CD8-positive, alpha-beta memory T cell (primary cell): ENCODE results near the gene SLC16A9. TPM values are rescaled to one million over a fixed set of nuclear protein-coding genes. Genes with fewer than 3 reads are reported as not detected.
A peak's percentile ranks its signal among the peaks of the same experiment; 100 is the strongest.

Experiments
- CTCF ChIA-PET: fragments of 350-600 bp; sonication (Branson Sonifier 250); formaldehyde crosslinking; loops from one replicate; lab custom pipeline; 2021; ENCODE audit warnings: antibody characterized with exemption; lab: Charles Lee
- POLR2A ChIA-PET: fragments of 350-600 bp; sonication (Branson Sonifier 250); formaldehyde crosslinking; loops from one replicate; lab custom pipeline; 2021; ENCODE audit warnings: antibody characterized with exemption; lab: Charles Lee
- DNase-seq, 5 donors: peaks; one replicate each; pipeline versions ENCODE4 v3.0.0 to v3.0.0-alpha.2; 2020 to 2022; ENCODE audit warnings: mixed read lengths in 1 of 5
- H3K27ac ChIP-seq: one replicate; pipeline ENCODE4 v1.7.0; 2013; ENCODE audit warnings: low read depth, mild to moderate bottlenecking, low read length, moderate library complexity
- H3K27me3 ChIP-seq: 2 replicates; pipeline ENCODE4 v1.7.0; 2013; ENCODE audit warnings: low read length, mild to moderate bottlenecking; ENCODE audit not compliant: insufficient read depth, poor library complexity, severe bottlenecking
- H3K36me3 ChIP-seq: 2 replicates; pipeline ENCODE4 v1.7.0; 2013; ENCODE audit warnings: mild to moderate bottlenecking, low read length, moderate library complexity; ENCODE audit not compliant: insufficient read depth
- H3K4me1 ChIP-seq: 2 replicates; pipeline ENCODE4 v1.7.0; 2013; ENCODE audit warnings: mild to moderate bottlenecking, low read length, moderate library complexity; ENCODE audit not compliant: insufficient read depth
- H3K4me3 ChIP-seq: 2 replicates; pipeline ENCODE4 v1.7.0; 2013; ENCODE audit warnings: mild to moderate bottlenecking, low read length
- H3K9me3 ChIP-seq: 2 replicates; pipeline ENCODE4 v1.7.0; 2013; ENCODE audit warnings: mild to moderate bottlenecking, low read length
- H3K27ac Mint-ChIP-seq, 8 donors: one replicate each; pipeline ENCODE4 v1.8.0; 2020 to 2021; ENCODE audit warnings: mixed read lengths in 8 of 8, mild to moderate bottlenecking in 6 of 8, inconsistent platforms in 3 of 8, moderate library complexity in 3 of 8
- H3K27me3 Mint-ChIP-seq, 2 donors: one replicate each; pipeline ENCODE4 v1.8.0; 2020 to 2021; ENCODE audit warnings: mixed read lengths in 2 of 2, mild to moderate bottlenecking in 1 of 2, moderate library complexity in 1 of 2
- H3K36me3 Mint-ChIP-seq, 3 donors: one replicate each; pipeline ENCODE4 v1.8.0; 2020 to 2021; ENCODE audit warnings: mixed read lengths in 3 of 3, inconsistent platforms in 1 of 3, mild to moderate bottlenecking in 1 of 3
- H3K4me1 Mint-ChIP-seq, 3 donors: one replicate each; pipeline ENCODE4 v1.8.0; 2020 to 2021; ENCODE audit warnings: mixed read lengths in 3 of 3, inconsistent platforms in 1 of 3, mild to moderate bottlenecking in 1 of 3
- H3K4me3 Mint-ChIP-seq, 7 donors: one replicate each; pipeline ENCODE4 v1.8.0; 2020 to 2021; ENCODE audit warnings: mixed read lengths in 7 of 7, mild to moderate bottlenecking in 6 of 7, moderate library complexity in 4 of 7, inconsistent platforms in 2 of 7
- H3K9me3 Mint-ChIP-seq, 5 donors: one replicate each; pipeline ENCODE4 v1.8.0; 2020 to 2022; ENCODE audit warnings: mixed read lengths in 5 of 5, mild to moderate bottlenecking in 3 of 5, moderate library complexity in 2 of 5, inconsistent platforms in 1 of 5
- polyA plus RNA-seq: library from polyadenylated mRNA; unstranded; fragments of 300-500 nt; fragmentation: Illumina TruSeq; gene quantifications from one replicate; pipeline ENCODE4 v1.2.3, GENCODE V29; 2021
- total RNA-seq, 2 experiments: library from RNA; stranded (reverse); gene quantifications; one replicate each; pipeline ENCODE4 v1.2.3, GENCODE V29; 2021

SLC16A9 gene, protein sequence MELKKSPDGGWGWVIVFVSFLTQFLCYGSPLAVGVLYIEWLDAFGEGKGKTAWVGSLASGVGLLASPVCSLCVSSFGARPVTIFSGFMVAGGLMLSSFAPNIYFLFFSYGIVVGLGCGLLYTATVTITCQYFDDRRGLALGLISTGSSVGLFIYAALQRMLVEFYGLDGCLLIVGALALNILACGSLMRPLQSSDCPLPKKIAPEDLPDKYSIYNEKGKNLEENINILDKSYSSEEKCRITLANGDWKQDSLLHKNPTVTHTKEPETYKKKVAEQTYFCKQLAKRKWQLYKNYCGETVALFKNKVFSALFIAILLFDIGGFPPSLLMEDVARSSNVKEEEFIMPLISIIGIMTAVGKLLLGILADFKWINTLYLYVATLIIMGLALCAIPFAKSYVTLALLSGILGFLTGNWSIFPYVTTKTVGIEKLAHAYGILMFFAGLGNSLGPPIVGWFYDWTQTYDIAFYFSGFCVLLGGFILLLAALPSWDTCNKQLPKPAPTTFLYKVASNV
- under 1 TPM; 0.27 to 0.31 TPM for total RNA-seq
- polyA plus RNA-seq, result not detected

GRCh38 chr10:59709395-59710125, at the start of gene SLC16A9:
Gene SLC16A9, minus strand, starts transcription at chr10:59709850. Its CDS starts 25,559 bp downstream, at chr10:59684291.
- Histone ChIP-seq H3K4me3 (no peak within 1 kb of the TSS), H3K27ac (no peak within 1 kb of the TSS), H3K4me1 (no peaks in the 10 kb centered on the region), H3K9me3 (no peaks in the 10 kb centered on the region), H3K36me3 (no peaks in the 10 kb centered on the region), H3K27me3 (no peaks in the 10 kb centered on the region)
- Mint-ChIP-seq H3K4me1 (no peaks in the 10 kb centered on the region), H3K9me3 (peaks cover 0 to 3% (median 0%) of the 10 kb centered on the region in 5 donors), H3K27ac (no peak within 1 kb of the TSS), H3K27me3 (peaks cover 28 to 72% of the 10 kb centered on the region in 2 donors), H3K36me3 (no peaks in the 10 kb centered on the region), H3K4me3 (peak within 1 kb of the TSS in 2 of 7 donors; percentile 26 to 67)
- ChIA-PET POLR2A (no interaction called here), CTCF (no interaction called here)
- no peak for DNase-seq

DNA sequence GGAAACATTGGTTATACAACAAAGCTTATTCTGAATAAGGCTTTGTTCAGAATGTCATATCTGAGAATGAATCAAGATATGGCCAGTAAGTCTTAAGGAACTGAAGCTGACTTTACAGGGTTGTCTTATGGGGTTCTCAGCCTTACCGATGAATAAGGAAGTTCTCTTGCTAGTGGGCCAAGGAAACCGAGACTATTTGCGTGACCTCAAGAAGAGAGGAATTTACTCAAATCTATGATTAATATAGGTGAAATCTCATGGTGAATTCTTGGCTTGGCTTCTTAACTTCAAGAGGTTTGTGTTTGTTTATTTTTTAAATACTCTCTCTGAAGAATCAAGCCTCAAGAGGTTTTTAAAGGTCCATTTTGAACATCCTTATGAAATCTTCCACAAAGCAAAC, 48.3 kb upstream of the SLC16A9 start:
- POLR2A ChIA-PET, result no interaction called here
- Histone ChIP-seq H3K9me3 (no peaks in the 10 kb centered on the region), H3K27ac (no peak overlapping the region), H3K36me3 (no peaks in the 10 kb centered on the region), H3K4me1 (no peaks in the 10 kb centered on the region), H3K27me3 (no peaks in the 10 kb centered on the region), H3K4me3 (no peak overlapping the region)
- H3K9me3 Mint-ChIP-seq, result peaks cover 0 to 4% (median 0%) of the 10 kb centered on the region in 5 donors
- peaks cover 1 to 6% of the 10 kb centered on the region in 2 donors for H3K27me3 Mint-ChIP-seq
- CTCF ChIA-PET, result no interaction called here
- no peak for DNase-seq
- peaks cover 0 to 1% (median 0%) of the 10 kb centered on the region in 3 donors for H3K36me3 Mint-ChIP-seq
- no peaks in the 10 kb centered on the region for H3K4me1 Mint-ChIP-seq
- H3K4me3 Mint-ChIP-seq, result no peak overlapping the region
- H3K27ac Mint-ChIP-seq, result no peak overlapping the region

GRCh38 chr10:59754951-59755350, 45.3 kb upstream of the SLC16A9 start:
- H3K27me3 ChIP-seq, result no peaks in the 10 kb centered on the region
- DNase-seq, result no peak
- no peaks in the 10 kb centered on the region for H3K4me1 Mint-ChIP-seq
- CTCF ChIA-PET, result no interaction called here
- H3K27ac ChIP-seq, result no peak overlapping the region
- POLR2A ChIA-PET, result no interaction called here
- no peaks in the 10 kb centered on the region for H3K9me3 Mint-ChIP-seq
- H3K27me3 Mint-ChIP-seq, result peaks cover 1 to 19% of the 10 kb centered on the region in 2 donors
- H3K4me3 Mint-ChIP-seq, result no peak overlapping the region
- H3K4me3 ChIP-seq, result no peak overlapping the region
- H3K36me3 ChIP-seq, result no peaks in the 10 kb centered on the region
- H3K27ac Mint-ChIP-seq, result no peak overlapping the region
- no peaks in the 10 kb centered on the region for H3K9me3 ChIP-seq
- H3K4me1 ChIP-seq, result no peaks in the 10 kb centered on the region
- H3K36me3 Mint-ChIP-seq, result no peaks in the 10 kb centered on the region

GRCh38 chr10:59753267-59753666, 43.6 kb upstream of the SLC16A9 start, which contains the start of gene MRLN:
Gene MRLN, minus strand, starts transcription at chr10:59753455.
- Mint-ChIP-seq H3K4me3 (no peak within 1 kb of the TSS), H3K4me1 (no peaks in the 10 kb centered on the region), H3K9me3 (no peaks in the 10 kb centered on the region), H3K27ac (no peak within 1 kb of the TSS), H3K36me3 (no peaks in the 10 kb centered on the region), H3K27me3 (peaks cover 0 to 23% of the 10 kb centered on the region in 2 donors)
- Histone ChIP-seq H3K27me3 (no peaks in the 10 kb centered on the region), H3K27ac (no peak within 1 kb of the TSS), H3K36me3 (no peaks in the 10 kb centered on the region), H3K4me1 (no peaks in the 10 kb centered on the region), H3K9me3 (no peaks in the 10 kb centered on the region), H3K4me3 (no peak within 1 kb of the TSS)
- ChIA-PET CTCF (no interaction called here), POLR2A (no interaction called here)
- DNase-seq, result no peak

DNA sequence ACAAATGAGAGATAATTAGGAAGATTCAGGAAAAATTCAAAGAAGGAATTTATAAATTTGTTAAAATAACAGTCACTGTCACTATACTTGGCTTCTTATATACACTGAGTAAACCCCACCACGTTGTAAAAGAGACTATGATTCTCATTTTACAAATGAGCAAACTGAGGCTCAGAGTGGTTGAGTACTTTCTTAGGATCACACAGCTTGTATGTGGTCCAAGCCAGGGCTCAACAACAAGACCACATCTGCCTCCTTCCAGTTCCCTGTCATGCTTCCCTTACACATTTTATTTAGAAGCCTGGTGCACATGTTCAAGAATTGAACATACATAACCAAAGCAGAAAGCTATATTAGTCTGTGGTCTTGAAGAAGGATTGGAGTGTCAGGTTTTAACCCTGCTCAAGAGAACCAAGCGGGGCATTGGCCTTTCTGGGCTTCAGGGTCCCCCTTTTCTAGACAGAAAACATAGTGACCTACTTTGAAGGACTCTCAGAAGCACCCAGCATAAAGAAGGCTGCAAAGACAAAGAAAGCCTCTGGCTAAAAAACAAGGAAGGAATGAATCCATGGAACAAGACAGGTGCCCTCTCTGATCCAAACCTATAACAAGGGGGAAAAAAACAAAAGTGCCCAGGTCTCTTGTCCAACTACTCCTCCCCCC, 42.8 kb upstream of the SLC16A9 start:
- no peak overlapping the region for H3K4me3 ChIP-seq
- peaks cover under 1 to 24% of the 10 kb centered on the region in 2 donors for H3K27me3 Mint-ChIP-seq
- H3K4me3 Mint-ChIP-seq, result no peak overlapping the region
- H3K4me1 Mint-ChIP-seq, result no peaks in the 10 kb centered on the region
- H3K27me3 ChIP-seq, result no peaks in the 10 kb centered on the region
- DNase-seq, result no peak
- H3K4me1 ChIP-seq, result no peaks in the 10 kb centered on the region
- H3K36me3 Mint-ChIP-seq, result no peaks in the 10 kb centered on the region
- ChIA-PET CTCF (no interaction called here), POLR2A (no interaction called here)
- no peaks in the 10 kb centered on the region for H3K36me3 ChIP-seq
- H3K9me3 Mint-ChIP-seq, result no peaks in the 10 kb centered on the region
- H3K27ac ChIP-seq, result no peak overlapping the region
- H3K9me3 ChIP-seq, result no peaks in the 10 kb centered on the region
- no peak overlapping the region for H3K27ac Mint-ChIP-seq

GRCh38 chr10:59750155-59750945, 40.7 kb upstream of the SLC16A9 start:
- Histone ChIP-seq H3K36me3 (no peaks in the 10 kb centered on the region), H3K27ac (no peak overlapping the region), H3K4me1 (no peaks in the 10 kb centered on the region), H3K9me3 (no peaks in the 10 kb centered on the region), H3K4me3 (no peak overlapping the region), H3K27me3 (no peaks in the 10 kb centered on the region)
- no peak for DNase-seq
- Mint-ChIP-seq H3K4me1 (no peaks in the 10 kb centered on the region), H3K27me3 (peaks cover 4 to 27% of the 10 kb centered on the region in 2 donors), H3K36me3 (no peaks in the 10 kb centered on the region), H3K4me3 (no peak overlapping the region), H3K27ac (no peak overlapping the region), H3K9me3 (no peaks in the 10 kb centered on the region)
- ChIA-PET POLR2A (no interaction called here), CTCF (no interaction called here)

DNA sequence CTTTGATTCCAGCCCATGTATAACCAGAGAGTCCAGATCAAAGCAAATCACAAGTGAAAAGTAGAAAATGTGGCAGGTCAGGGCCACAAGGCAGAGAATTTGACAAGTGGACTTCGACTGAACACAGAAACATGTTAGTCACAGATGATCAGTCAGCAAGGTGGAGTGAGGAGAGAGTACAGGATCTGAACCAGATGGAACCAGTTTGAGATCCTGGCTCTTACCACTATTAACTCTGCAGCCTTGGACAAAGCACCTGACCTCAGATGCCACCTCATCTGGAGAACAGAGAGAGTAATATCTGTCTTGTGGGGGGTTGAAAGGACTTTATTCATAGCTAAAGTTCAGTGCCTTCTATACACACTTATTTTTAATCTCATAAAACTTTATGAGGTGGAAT, 39.2 kb upstream of the SLC16A9 start:
- Mint-ChIP-seq H3K27ac (no peak overlapping the region), H3K4me3 (no peak overlapping the region), H3K36me3 (no peaks in the 10 kb centered on the region), H3K27me3 (peaks cover 4 to 27% of the 10 kb centered on the region in 2 donors), H3K4me1 (no peaks in the 10 kb centered on the region), H3K9me3 (peaks cover 0 to 3% (median 0%) of the 10 kb centered on the region in 5 donors)
- Histone ChIP-seq H3K4me1 (no peaks in the 10 kb centered on the region), H3K4me3 (no peak overlapping the region), H3K27ac (no peak overlapping the region), H3K9me3 (no peaks in the 10 kb centered on the region), H3K36me3 (no peaks in the 10 kb centered on the region), H3K27me3 (no peaks in the 10 kb centered on the region)
- CTCF ChIA-PET, result no interaction called here
- no peak for DNase-seq
- POLR2A ChIA-PET, result no interaction called here
